CD4-positive, alpha-beta T cell treated with Interleukin-4 for 4 hours (primary cell): ENCODE measurements around the gene KLLN.
"Not testable (repeated sequence)": the region's sequence is repeated elsewhere in the genome, so short reads cannot be mapped to it uniquely, and the experiment has no call there.

Experiments used
- DNase-seq: peaks from one replicate; pipeline ENCODE4 v3.0.0-alpha.2; 2020

KLLN gene

GRCh38 chr10:87863053-87863943, at the start of gene KLLN, which contains the start of gene PTEN:
TSS of gene KLLN (minus strand) at chr10:87863533. CDS start at chr10:87862487, 1,046 bp downstream.
TSS of gene PTEN (plus strand) at chr10:87863625. CDS start at chr10:87864470, 845 bp downstream.
- DNase-seq, result peak; percentile 87

GRCh38 chr10:87903396-87903795, 40.1 kb upstream of the KLLN start:
- not testable (repeated sequence) for DNase-seq

GRCh38 chr10:87897957-87898356, 34.6 kb upstream of the KLLN start:
- not testable (repeated sequence) for DNase-seq

- no peak for DNase-seq
These were observed 32.9 kb upstream of the KLLN start for GRCh38 chr10:87896216-87896615.

- DNase-seq, result no peak
These were observed 32.1 kb upstream of the KLLN start for GRCh38 chr10:87895430-87895829.

- DNase-seq, result no peak
These were observed 24.4 kb upstream of the KLLN start for GRCh38 chr10:87887548-87888289.

GRCh38 chr10:87887146-87887545, 23.8 kb upstream of the KLLN start:
- DNase-seq, result no peak

GRCh38 chr10:87886635-87887034, 23.3 kb upstream of the KLLN start:
- no peak for DNase-seq

GRCh38 chr10:87882555-87883294, 19.4 kb upstream of the KLLN start:
- no peak for DNase-seq

- not testable (repeated sequence) for DNase-seq
These were observed 18.2 kb upstream of the KLLN start for GRCh38 chr10:87881373-87882059.

GRCh38 chr10:87880336-87880735, 17.0 kb upstream of the KLLN start:
- no peak for DNase-seq

- no peak for DNase-seq
These were observed 15.5 kb upstream of the KLLN start for GRCh38 chr10:87878664-87879459.

GRCh38 chr10:87875929-87876571, 12.7 kb upstream of the KLLN start:
- no peak for DNase-seq

- DNase-seq, result no peak
These were observed 10.3 kb upstream of the KLLN start for GRCh38 chr10:87873656-87874055.

GRCh38 chr10:87872828-87873227, 9.5 kb upstream of the KLLN start:
- DNase-seq, result no peak

- no peak for DNase-seq
These were observed 6.6 kb upstream of the KLLN start for GRCh38 chr10:87869773-87870551.

GRCh38 chr10:87869139-87869538, 5.8 kb upstream of the KLLN start:
- not testable (repeated sequence) for DNase-seq

- DNase-seq, result no peak
These were observed 4.9 kb upstream of the KLLN start for GRCh38 chr10:87868277-87868676.

GRCh38 chr10:87867453-87867852, 4.1 kb upstream of the KLLN start:
- DNase-seq, result no peak

GRCh38 chr10:87866412-87866974, 3.2 kb upstream of the KLLN start:
- DNase-seq, result no peak
